SU-DHL-6 (cell line): ENCODE data around the gene CTCF.

ENCODE experiments used
- CTCF ChIP-seq: fragments of 200-600 bp; sonication (generic); IDR thresholded peaks from one replicate; pipeline ENCODE4 v1.5.1; 2017; ENCODE audit warnings: antibody characterized with exemption, mild to moderate bottlenecking, low read length, moderate library complexity; ENCODE audit not compliant: insufficient read depth, poor library complexity, severe bottlenecking
- EZH2phosphoT487 ChIP-seq: fragments of 200-600 bp; sonication (generic), shearing (Covaris generic); conservative IDR thresholded peaks from 2 replicates; pipeline ENCODE4 v1.6.1; 2018; ENCODE audit warnings: mild to moderate bottlenecking, antibody characterized with exemption, low read length, moderate library complexity, mixed read lengths

GRCh38 chr16:67669499-67670101, 107.3 kb downstream of the CTCF start:
- TF ChIP-seq CTCF (no peak), EZH2phosphoT487 (no peak)
